K562 treated with DMSO at 1 percent for 12 hours (cell line): ENCODE results near the gene NUDT9. TPM values are rescaled to one million over a fixed set of nuclear protein-coding genes. Genes with fewer than 3 reads are reported as not detected.

Experiments
- total RNA-seq: library from RNA; unstranded; fragments of 300-600 nt; gene quantifications from 2 replicates; pipeline ENCODE4 v1.2.3, GENCODE V29; 2022; ENCODE audit not compliant: insufficient read depth

The NUDT9 gene
- 17.0 and 26.6 TPM in 2 replicates for total RNA-seq

GRCh38 chr4:87422104-87423052 is at the start of gene NUDT9:
Gene NUDT9 (plus strand): TSS chr4:87422573. CDS start chr4:87422906, 333 bp downstream.

GRCh38 chr4:87390891-87391575 is 31.3 kb upstream of the NUDT9 start, which contains the start of gene HSD17B11:
Gene HSD17B11 (minus strand): TSS chr4:87391188. CDS start chr4:87391070, 118 bp downstream.

Other genes with a start within 250 kb of the NUDT9 start
- 5.0 and 14.1 TPM in 2 replicates for gene KLHL8, start 202.0 kb upstream of the NUDT9 start, total RNA-seq
- gene HSD17B13, start 99.7 kb upstream of the NUDT9 start, total RNA-seq: 0.73 TPM in 1 of 2 replicates, not detected in the other
- gene HSD17B11, start 31.4 kb upstream of the NUDT9 start, total RNA-seq: 47.8 and 85.2 TPM in 2 replicates
- 0.64 and 1.0 TPM in 2 replicates for gene SPARCL1, start 106.8 kb downstream of the NUDT9 start, total RNA-seq
- gene DSPP, start 186.0 kb downstream of the NUDT9 start, total RNA-seq: not detected in 2 replicates
- not detected in 2 replicates for gene DMP1, start 227.7 kb downstream of the NUDT9 start, total RNA-seq